ENCODE measurements around the gene SLC16A12.
"Not testable (repeated sequence)": the region's sequence is repeated elsewhere in the genome, so short reads cannot be mapped to it uniquely, and the experiment has no call there.

SLC16A12 gene

DNA sequence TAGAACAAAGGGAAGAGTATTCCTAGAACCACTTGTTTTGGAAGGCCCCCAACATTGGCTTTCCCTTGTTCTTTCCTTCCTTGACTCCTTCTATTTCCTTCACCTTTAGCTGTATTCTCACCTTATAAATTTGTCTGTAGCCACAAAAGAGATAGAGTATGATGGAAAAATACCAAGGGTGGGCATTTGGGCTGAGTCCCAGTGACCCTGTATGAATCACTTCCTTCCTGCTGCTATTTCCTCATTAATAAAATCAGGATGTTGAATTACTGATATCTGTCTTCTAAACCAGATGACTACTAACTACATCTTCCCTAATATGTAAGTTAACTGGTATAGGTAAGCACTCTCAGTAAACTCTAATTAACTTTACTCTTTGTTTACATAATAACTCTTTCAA, 65.9 kb downstream of the SLC16A12 start:
- DNase-seq (ENCODE audit: low read depth) = no peak

DNA sequence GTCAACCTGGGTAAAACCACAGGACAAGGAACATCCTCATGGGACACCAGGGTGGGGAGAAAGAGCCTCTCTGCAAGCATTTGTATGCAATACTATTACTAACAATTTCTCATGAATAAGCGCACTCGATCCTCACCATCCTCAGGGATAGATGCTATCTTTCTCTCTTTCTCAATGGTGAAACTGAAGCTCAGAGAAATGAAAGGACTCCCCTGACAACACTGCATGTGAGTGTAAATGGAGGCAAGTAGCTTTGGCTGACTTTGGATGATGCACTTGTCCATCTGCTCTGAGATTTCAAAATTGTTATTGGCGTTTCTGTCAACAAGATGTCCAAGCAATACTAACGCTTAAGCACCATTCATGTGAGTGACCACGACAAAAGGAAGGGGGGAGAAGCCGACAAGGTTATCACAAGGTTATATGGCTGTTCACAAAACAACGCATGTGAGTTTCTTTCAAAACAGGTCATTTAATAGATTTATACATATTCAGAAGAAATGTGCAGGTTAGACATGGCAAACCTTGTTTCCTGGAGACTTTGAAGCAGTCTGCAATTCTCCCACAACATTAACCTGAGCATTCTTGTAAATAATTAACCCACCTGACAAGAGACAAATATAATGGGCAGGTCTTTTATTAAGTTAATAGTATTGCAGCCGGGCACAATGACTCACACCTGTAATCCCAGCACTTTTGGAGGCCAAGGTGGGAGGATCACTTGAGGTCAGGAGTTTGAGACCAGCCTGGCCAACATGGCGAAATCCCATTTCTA, 67.0 kb downstream of the SLC16A12 start:
- DNase-seq (ENCODE audit: low read depth) = no peak

DNA sequence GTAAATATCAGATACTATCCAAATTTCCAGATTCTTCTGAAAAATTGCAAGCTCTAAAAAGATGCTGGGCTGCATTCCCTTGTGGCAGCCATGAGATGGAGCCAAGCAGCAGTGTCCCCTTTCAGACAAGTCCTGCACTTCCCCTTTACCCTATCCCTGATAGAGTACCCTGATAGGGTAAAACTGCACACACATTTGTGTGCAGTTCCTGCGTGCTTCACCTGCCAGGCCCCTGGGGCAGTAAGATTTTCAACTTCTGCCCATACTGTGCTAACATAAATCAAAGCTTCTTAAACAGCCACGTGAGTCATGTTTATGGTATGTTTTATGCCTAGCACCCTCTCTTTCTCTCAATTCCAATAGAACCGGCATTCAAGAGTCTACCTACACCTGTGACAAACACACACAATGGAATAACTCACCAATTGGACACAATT, 68.8 kb downstream of the SLC16A12 start:
- peak; percentile 64 for DNase-seq (ENCODE audit: low read depth)

DNA sequence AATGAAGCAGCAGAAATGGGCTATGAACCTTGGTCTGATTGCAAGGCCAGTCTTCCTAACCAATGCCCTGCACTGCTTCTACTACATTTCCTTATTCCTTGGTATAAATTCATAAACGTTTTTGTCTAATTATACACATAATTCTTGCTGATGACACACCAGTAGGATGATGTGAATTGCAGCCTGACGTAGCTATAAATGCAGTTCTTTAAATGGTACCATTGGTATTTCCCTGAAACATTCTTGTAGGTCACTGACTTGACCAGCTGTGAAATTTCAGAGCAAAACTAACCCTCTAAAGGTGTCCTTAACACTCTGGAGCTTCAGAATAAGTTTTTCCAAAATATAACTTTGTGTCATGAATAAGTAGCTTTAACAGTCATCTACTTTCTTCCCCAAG, 70.2 kb downstream of the SLC16A12 start:
- no peak for DNase-seq (ENCODE audit: low read depth)

DNA sequence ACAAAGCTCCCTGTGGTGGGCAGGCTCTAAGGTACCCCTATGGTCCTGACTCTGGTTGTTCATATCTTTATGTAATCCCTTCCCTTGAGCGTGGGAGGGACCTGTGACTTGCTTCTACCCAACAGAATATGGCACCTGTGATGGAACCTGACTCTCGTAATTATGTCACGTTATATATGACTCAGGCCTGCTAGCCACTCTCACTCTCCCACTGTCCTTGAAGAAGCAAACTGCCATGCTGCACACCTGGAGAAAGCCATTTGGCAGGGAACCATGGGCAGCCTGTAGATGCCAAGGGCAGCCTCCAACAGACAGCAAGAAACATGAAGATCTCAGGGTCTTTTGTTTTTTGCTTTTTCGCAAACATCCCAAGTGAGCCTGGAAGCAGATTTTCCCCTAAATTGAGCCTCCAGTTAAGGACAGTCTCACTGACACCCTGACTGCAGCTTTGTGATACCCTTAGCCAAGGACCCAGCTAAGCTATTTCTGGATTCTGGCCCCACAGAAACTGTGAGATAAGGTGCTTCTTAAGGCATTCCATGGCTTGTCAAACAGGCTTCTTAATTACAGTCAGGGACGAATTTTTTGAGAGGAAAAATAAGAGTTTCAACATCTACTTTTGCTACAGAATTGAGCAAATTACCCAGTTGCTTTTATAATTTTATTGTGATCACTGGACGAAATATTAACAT, 71.4 kb downstream of the SLC16A12 start:
- no peak for DNase-seq (ENCODE audit: low read depth)

DNA sequence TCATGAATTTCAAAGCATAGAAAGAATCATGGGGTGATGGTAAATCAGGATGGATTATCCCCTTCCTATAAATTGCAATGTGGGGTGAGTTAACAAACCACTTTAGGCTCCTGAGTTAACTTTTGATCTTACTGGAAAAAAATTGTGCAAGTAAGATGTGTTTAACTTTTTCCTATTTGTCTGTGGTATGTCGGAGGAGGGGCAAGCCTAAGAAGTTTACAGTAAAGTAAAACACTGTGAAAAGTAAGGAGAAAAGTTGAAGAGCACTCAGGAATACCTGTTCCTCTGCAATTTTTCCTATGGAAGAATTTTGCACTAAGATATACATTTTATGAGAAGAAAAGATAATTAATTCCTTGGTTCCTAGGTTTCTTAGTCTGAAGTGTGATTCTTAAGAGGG, 76.6 kb downstream of the SLC16A12 start:
- DNase-seq (ENCODE audit: low read depth) = peak; percentile 36

DNA sequence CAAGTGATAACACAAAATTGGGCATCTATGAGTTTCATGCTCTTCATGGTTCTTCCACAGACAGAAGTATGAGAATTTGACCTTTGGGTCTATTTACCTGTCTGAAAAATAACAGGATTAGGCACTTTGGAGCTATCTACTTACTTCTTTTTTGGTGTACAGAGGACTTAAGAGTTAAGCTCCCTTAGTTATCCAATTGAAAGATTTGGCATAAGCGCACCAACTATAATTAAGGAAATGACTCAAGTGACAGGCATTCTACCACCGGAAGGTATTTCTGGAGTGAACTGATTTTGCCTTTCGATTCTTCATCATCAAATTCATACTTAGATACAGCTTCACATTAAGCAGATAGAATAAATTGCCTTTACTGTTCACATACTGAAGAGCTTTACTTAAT, 77.1 kb downstream of the SLC16A12 start:
- DNase-seq (ENCODE audit: low read depth) = peak; percentile 55

DNA sequence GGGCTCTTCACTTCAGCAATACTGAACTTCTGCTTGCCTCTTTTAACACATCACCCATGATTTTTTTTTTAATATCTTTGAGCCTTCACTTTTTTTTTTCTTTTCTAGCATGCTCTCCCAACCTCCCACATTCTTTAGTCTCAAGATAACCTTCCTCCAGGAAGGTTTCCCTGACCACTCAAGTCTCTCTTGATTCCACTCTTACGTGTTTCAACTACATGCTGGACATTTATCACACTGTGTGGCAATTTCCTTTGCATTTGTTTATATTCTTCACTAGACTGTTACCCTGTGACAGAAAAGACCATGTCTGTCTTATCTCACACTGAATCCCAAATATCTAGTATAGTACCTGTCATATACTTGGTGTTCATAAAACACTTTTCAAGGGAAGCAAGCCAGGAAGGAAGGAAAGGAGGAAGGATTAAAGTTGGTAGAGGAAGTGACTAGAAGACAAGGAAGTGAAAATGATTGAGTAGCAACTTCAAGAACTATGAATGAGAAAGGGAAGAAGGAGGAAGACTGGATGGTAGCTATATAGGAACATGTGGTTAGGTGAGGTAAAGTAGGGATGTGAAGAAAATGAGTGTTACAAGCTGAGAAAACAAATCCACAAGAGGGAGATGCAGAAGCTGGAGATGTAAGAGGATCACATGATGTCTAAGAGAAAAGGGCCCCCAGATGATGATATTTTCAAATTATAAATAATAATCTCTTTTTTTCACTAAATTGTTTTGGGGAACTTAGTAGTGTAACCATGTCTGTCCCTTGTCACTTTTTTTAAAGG, 80.6 kb downstream of the SLC16A12 start:
- DNase-seq (ENCODE audit: low read depth) = no peak

DNA sequence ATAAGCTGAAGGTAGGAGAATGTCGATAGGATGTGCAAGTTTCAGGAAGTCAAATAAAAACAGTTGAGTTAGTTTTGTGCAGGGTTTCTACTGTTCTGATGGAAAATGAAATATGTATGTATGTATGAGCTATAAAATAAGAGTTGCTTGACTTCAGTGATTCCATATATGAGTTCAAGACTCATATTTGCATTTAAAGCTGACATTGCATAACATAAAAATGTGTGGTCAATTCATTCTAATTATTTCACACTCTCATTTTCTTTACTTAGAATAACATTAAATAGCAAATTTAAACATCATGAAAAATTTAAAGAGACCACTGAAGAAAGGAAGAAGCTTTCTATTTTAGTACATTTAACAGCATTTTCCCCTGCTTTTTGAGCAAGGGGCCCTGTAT, 83.2 kb downstream of the SLC16A12 start:
- no peak for DNase-seq (ENCODE audit: low read depth)

DNA sequence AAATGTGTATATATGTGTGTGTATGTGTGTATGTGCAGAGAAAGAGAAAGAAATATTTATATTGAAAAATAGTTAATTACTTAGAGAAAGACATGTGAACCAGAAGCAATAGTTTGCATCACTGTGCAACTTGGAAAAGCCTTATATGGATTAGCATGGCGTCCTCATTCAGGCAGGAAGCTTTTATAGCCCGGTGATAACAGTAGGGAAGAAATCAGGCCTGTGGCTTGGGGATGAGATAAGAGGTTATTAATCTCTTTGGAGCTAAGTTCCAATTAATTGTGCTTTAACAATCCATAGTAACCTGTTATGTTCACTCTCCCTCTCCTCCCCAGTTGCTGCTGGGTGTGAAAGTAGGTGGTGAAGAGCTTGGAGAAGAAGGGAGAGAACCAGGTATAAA, 84.5 kb downstream of the SLC16A12 start:
- no peak for DNase-seq (ENCODE audit: low read depth)

DNA sequence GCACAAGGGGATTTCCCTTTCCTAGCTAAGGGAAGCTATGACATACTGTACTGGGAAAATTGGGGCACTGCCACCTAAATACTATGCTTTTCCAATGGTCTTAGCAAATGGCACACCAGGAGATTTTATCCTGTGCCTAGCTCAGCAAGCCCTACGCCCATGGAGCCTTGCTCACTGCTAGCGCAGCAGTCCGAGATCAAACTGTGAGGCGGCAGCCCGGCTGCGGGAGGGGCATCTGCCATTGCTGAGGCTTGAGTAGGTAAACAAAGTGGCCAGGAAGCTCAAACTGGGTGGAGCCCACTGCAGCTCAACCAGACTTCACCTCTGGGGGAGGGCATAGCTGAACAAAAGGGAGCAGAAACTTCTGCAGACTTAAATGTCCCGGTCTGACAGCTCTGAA, 90.6 kb downstream of the SLC16A12 start:
- DNase-seq (ENCODE audit: low read depth) = not testable (repeated sequence)

DNA sequence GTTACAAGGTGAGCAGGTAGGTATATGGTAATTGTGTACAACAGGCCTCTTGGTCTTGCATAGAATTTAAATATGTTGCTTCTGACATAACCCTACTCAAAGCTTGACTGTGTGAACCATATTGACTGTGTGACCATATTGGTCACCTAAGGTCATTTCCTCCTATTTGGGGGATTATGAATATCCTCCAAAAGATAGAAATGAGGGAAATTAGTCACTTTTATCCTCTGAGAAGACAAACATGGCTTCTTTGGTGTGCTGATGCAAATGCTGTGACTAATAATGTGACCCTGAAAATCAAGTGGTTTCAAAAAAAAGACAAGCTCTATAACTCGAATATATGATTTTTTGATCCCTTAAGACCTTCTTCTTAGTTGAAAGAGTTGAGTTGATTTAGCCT, 93.1 kb downstream of the SLC16A12 start:
- no peak for DNase-seq (ENCODE audit: low read depth)

DNA sequence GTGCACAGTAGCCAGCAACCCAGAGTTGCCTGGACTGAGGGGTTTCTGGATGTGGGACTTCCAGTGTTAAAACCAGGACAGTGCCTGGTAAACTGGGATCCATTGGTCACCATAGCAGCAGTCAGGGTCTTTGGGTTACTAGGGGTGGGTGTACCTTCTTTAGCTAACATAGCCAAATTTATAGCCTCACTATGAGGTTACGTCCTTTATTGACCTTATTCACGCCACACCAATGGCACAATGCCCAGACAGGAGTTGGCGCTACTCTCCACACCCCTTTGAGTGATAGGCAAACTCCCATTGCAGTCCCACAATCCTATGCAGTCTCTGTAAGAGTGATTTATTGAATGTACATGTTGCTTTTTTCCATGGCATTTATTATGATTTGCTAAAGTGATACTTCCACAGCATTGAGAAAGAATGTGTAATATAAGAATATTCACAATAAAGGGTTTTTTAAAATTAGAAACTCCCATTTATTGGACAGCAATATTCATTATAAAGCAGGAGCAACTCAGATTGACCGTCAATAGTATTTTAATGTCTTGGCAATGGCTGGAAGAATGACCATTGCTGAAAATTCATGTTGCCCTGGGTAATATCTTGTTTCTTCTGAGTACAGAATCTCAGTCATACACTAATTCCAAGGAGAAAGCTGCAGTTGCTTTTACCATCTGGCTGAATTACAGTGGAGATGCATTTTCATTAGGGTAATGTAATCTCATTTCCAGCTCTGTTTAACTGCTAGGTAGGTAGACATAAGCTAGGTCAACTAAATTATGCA, 95.0 kb downstream of the SLC16A12 start:
- no peak for DNase-seq (ENCODE audit: low read depth)

DNA sequence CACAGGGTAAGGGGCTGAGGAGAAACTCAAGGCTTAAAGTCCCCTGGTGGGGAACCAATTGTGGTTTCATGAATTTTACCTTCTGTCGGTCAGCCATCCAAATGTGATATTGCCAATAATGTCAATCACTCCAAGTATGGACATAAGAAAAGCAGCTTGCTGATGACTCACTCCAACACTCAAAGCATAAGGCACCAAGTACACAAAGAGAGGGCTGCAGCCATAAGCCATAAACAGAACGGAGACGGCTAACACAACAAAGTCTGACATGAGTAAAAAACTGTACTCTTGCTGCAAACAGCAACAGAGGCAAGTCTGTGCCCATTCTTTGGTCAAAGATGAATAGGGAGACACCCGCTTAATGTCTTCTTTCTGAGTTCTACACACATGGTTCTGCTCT, 96.9 kb downstream of the SLC16A12 start:
- no peak for DNase-seq (ENCODE audit: low read depth)

DNA sequence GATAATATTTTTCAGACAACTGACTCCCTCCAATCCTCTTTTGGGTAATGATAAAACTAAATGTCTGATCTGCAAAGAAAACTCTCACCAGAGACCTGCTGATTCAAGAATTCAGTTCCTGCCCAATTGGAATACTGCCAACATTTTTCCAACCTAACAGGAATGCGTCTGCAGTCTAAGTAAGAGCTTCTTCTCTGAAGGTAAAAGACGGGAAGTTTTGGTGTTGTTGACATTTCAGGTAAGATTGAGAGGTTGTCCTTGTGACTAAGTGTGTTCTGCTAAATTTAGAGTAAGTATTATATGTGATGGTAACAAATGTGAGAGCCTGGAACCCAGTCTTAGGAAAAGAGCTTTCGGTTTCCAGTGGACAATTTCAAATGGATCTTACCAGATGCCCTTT, 103.4 kb downstream of the SLC16A12 start:
- DNase-seq (ENCODE audit: low read depth) = no peak

DNA sequence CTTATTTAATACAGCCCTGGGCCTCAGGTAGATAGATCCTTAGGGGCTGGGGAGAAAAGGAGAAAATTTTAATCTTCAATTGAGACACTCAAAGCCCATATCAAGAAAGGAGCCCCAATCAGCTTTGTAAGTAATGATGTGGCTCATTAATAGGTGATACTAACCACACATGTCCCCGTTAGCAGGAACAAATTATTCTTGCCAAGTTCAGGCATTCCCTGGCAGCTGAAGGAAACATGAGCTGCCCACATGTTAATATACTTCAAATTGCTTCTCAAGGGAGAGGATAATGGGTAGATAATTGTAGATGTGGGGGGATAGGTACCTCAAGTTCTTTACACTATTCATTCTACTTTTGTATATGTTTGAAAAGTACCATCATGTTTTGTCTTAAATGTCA, 106.5 kb downstream of the SLC16A12 start:
- peak; percentile 17 for DNase-seq (ENCODE audit: low read depth)

DNA sequence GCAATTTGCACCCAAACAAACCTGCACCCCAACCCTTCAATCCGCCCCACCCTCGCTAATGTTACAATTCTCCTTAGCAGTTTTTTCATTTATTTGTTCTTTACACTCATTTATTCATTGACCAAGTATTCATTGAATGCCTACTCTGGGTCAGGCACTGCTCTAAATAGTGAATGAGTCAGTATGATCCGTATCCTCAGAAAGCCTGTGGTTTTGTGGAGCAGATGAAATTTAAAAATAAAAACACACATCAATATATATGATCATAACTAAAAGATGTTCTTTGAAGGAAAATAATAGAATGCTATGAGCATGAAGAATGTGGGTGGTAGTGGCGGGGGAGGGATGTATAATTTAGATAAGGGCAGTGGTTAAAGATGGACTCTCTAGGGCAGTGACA, 107.8 kb downstream of the SLC16A12 start:
- DNase-seq (ENCODE audit: low read depth) = peak; percentile 50

DNA sequence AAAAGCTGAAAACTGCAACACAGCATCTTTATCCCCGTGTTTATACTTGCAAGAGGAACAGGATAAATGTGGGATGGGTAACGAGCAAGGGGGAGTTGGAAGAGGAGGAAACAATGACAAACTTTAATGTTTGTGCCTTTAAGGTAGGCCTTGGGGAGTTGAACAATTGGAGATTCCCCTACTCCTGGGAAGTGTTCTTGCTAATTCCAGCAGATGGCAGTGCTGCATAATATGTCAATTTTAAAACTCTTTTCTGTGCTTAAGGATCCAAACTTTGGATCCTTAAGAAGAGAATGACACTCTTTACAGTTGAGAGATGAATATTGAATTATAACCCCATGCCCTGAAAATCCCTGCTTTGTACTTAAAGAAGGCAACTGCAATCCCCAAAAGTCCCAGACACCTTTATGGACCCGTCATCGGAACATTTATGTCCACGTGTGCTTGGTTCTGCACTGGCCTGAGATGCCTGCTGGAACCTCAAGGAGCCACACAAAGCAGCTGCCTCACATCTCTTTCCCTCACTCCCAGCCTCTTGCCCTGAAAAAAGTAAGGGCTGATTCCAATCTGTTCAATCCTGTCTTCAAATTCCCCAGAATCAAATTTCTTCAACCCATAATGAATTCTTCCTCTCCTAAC, 109.0 kb downstream of the SLC16A12 start:
- DNase-seq (ENCODE audit: low read depth) = peak; percentile 51

DNA sequence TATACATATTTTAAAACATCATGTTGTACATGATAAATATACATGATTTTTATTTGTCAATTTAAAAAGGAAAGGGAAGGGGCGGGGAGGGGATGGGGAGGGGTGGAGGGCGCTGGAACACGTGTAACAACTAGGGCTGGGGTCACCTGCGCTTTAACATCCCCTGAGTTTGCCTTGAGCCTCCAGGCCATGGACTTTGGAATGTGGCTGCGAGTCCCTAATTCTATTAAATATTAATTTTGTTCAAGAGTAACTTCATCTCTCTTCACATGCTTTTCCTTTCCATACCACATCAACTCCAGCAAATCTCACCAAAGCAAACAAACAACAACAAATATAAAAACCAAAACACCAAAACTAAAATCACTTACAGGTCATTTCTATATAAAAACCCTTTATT, 110.4 kb downstream of the SLC16A12 start:
- no peak for DNase-seq (ENCODE audit: low read depth)

DNA sequence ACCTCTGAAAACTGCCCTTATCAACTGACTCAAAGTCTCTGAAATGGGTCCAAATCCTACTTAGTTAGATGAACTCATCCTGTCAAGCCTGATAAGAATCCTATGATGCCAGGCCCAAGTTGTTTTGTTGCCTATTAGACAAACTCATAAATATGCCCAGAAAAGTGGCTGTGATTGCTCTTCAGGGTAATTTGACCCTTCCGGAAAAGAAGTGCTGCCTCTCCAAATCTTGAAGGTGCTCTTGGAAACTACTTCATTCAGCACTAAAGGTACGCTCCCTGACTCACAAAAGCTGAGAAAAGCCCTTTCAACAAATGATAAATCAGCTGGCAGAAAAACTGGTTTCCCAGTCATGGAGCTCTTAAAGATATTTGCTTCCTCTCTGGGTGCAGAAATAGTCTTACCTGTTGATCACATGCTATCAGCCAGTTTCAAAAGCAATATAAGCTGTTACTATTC, 114.3 kb downstream of the SLC16A12 start:
- DNase-seq (ENCODE audit: low read depth) = no peak

DNA sequence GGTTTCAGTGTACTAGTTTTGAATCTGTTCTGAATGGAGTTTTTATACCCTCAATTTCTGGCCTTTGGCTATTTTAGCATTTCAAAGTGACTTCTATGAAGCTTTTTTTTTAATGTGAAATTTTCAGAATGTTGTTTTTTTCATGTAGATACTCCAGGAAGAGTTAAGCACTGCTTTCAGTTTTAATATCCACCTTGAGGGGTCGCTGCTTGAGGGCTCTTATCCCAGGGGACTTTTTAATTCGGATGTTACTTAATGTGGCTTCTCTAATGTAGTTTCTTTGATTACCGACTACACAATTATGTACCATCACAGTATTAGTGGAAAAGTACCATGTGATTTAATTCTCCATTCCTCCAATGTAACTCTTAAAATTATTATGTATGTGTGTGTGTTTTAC, 115.8 kb downstream of the SLC16A12 start:
- peak; percentile 26 for DNase-seq (ENCODE audit: low read depth)

DNA sequence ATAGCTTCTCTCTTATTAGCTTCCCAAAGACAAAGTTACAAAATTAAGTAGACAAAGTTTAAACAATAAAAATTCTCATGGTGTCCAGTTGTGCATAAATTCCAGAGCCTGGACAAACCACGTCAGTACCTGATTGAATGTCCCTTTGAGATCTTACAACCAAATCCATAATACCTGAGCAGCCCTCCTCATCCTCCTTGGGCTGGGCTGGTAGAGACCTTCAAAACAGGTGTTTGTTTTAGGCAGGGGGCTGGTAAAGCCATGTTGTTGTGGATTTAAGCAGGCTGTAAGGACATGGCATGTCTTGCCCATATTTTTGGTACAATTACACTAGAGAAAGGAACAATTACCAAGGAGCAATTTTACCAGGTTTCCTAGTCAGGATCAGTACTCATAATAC, 118.9 kb downstream of the SLC16A12 start:
- DNase-seq (ENCODE audit: low read depth) = no peak

All from fibroblast of gingiva (primary cell).